Upper lobe of left lung (tissue), 4 donors: ENCODE data around the gene ALDH5A1.

Experiments used
- CTCF ChIP-seq, 6 experiments: fragments of 450-650 bp in 4 of 6; fragments of 200-600 bp in 2 of 6; sonication (generic) in 2 of 6; IDR thresholded peaks; one replicate each; pipeline ENCODE4 v1.5.1; 2016 to 2019; ENCODE audit warnings: antibody characterized with exemption in 6 of 6
- EP300 ChIP-seq, 4 donors: sonication (generic); formaldehyde crosslinking; IDR thresholded peaks; one replicate each; pipeline ENCODE4 v1.5.1; 2017; ENCODE audit warnings: antibody characterized with exemption in 4 of 4, control low read depth in 2 of 4
- POLR2A ChIP-seq, 4 donors: fragments of 450-650 bp; IDR thresholded peaks; one replicate each; pipeline ENCODE4 v1.5.1; 2016 to 2017; ENCODE audit warnings: antibody characterized with exemption in 4 of 4, mild to moderate bottlenecking in 2 of 4
- POLR2AphosphoS5 ChIP-seq, 2 donors: sonication (generic); formaldehyde crosslinking; IDR thresholded peaks; one replicate each; pipeline ENCODE4 v1.5.1; 2017; ENCODE audit warnings: antibody characterized with exemption in 2 of 2

- TF ChIP-seq EP300 (IDR thresholded peaks at IDR 0.05) (no peak), CTCF (IDR thresholded peaks at IDR 0.05) (no peak), POLR2A (IDR thresholded peaks at IDR 0.05) (no peak), POLR2AphosphoS5 (IDR thresholded peaks at IDR 0.05) (no peak)
These were observed 22.6 kb upstream of the ALDH5A1 start for GRCh38 chr6:24472181-24472580.
